Activated CD4-positive, alpha-beta T cell treated with anti-CD3 and anti-CD28 coated beads, Interleukin-2, amount 50 U/mL, for 24 hours (primary cell): Measurements from ENCODE around the gene LARGE1.

Experiments
- DNase-seq, 2 donors: peaks; one replicate each; pipeline ENCODE4 v3.0.0-alpha.2; 2020; ENCODE audit warnings: low read depth in 1 of 2, low spot score in 1 of 2

The LARGE1 gene

GRCh38 chr22:33828302-33828701, 92.0 kb downstream of the LARGE1 start:
- DNase-seq: no peak

GRCh38 chr22:33825761-33826160, 94.5 kb downstream of the LARGE1 start:
- DNase-seq: no peak

- DNase-seq: no peak
Measured at GRCh38 chr22:33823552-33823951, 96.7 kb downstream of the LARGE1 start.

GRCh38 chr22:33821290-33821689, 99.0 kb downstream of the LARGE1 start:
- no peak for DNase-seq

GRCh38 chr22:33819743-33820142, 100.5 kb downstream of the LARGE1 start:
- DNase-seq: no peak

- DNase-seq: no peak
Measured at GRCh38 chr22:33817512-33818127, 102.7 kb downstream of the LARGE1 start.

- no peak for DNase-seq
Measured at GRCh38 chr22:33812360-33812977, 107.8 kb downstream of the LARGE1 start.

- DNase-seq: no peak
Measured at GRCh38 chr22:33811686-33812085, 108.6 kb downstream of the LARGE1 start.

- DNase-seq: no peak
Measured at GRCh38 chr22:33811208-33811607, 109.1 kb downstream of the LARGE1 start.

- DNase-seq: no peak
Measured at GRCh38 chr22:33807470-33807869, 112.8 kb downstream of the LARGE1 start.

GRCh38 chr22:33806191-33806590, 114.1 kb downstream of the LARGE1 start:
- DNase-seq: no peak

GRCh38 chr22:33803371-33804282, 116.6 kb downstream of the LARGE1 start:
- DNase-seq: no peak

GRCh38 chr22:33798401-33798800, 121.9 kb downstream of the LARGE1 start:
- DNase-seq: no peak

- no peak for DNase-seq
Measured at GRCh38 chr22:33796494-33796893, 123.8 kb downstream of the LARGE1 start.

GRCh38 chr22:33793475-33793874, 126.8 kb downstream of the LARGE1 start:
- no peak for DNase-seq

- DNase-seq: no peak
Measured at GRCh38 chr22:33792832-33793231, 127.4 kb downstream of the LARGE1 start.

GRCh38 chr22:33789690-33790253, 130.5 kb downstream of the LARGE1 start:
- DNase-seq: no peak

GRCh38 chr22:33788927-33789326, 131.3 kb downstream of the LARGE1 start:
- DNase-seq: no peak

GRCh38 chr22:33787645-33788456, 132.4 kb downstream of the LARGE1 start:
- DNase-seq: no peak

- DNase-seq: no peak
Measured at GRCh38 chr22:33786149-33786548, 134.1 kb downstream of the LARGE1 start.
